GM23248 (cell line): ENCODE data around the gene ZNF592. TPM values are rescaled to one million over a fixed set of nuclear protein-coding genes. Genes with fewer than 3 reads are reported as not detected.

ENCODE experiments used
- DNase-seq: peaks from one replicate; pipeline ENCODE4 v3.0.0-alpha.2; 2015
- H2AFZ ChIP-seq: fragments of 200-600 bp; sonication (generic); 2 replicates; pipeline ENCODE4 v1.6.1; 2016; ENCODE audit warnings: antibody characterized with exemption
- H3F3A ChIP-seq: fragments of 200-600 bp; sonication (generic); 2 replicates; pipeline ENCODE4 v1.6.1; 2016; ENCODE audit warnings: mild to moderate bottlenecking, antibody characterized with exemption, mixed run types; ENCODE audit not compliant: insufficient read depth
- H3K27ac ChIP-seq: fragments of 200-600 bp; sonication (generic); 2 replicates; pipeline ENCODE4 v1.5.1; 2016; ENCODE audit warnings: mild to moderate bottlenecking
- H3K27me3 ChIP-seq: fragments of 200-600 bp; sonication (generic); replicated peaks from 2 replicates; pipeline ENCODE4 v1.6.1; 2016; ENCODE audit warnings: mild to moderate bottlenecking; ENCODE audit not compliant: insufficient read depth
- H3K36me3 ChIP-seq: fragments of 200-600 bp; sonication (generic); 2 replicates; pipeline ENCODE4 v1.6.1; 2016; ENCODE audit warnings: low read depth, mild to moderate bottlenecking
- H3K4me1 ChIP-seq: fragments of 200-600 bp; sonication (generic); 2 replicates; pipeline ENCODE4 v1.6.1; 2016; ENCODE audit warnings: mild to moderate bottlenecking; ENCODE audit not compliant: insufficient read depth
- H3K4me2 ChIP-seq: fragments of 200-600 bp; sonication (generic); one replicate; pipeline ENCODE4 v1.6.1; 2016; ENCODE audit warnings: mild to moderate bottlenecking; ENCODE audit not compliant: unreplicated experiment
- H3K4me3 ChIP-seq: fragments of 200-600 bp; sonication (generic); 2 replicates; pipeline ENCODE4 v1.5.1; 2016; ENCODE audit warnings: mild to moderate bottlenecking
- H3K79me2 ChIP-seq: fragments of 200-600 bp; sonication (generic); 2 replicates; pipeline ENCODE4 v1.6.1; 2016; ENCODE audit warnings: mild to moderate bottlenecking; ENCODE audit not compliant: insufficient read depth
- H3K9ac ChIP-seq: fragments of 200-600 bp; sonication (generic); 2 replicates; pipeline ENCODE4 v1.6.1; 2016; ENCODE audit warnings: mild to moderate bottlenecking
- H3K9me2 ChIP-seq: fragments of 200-600 bp; sonication (generic); 2 replicates; pipeline ENCODE4 v1.6.1; 2016; ENCODE audit warnings: mixed run types, mild to moderate bottlenecking, moderate library complexity; ENCODE audit not compliant: insufficient read depth
- H3K9me3 ChIP-seq: fragments of 200-600 bp; sonication (generic); one replicate; pipeline ENCODE4 v1.6.1; 2017; ENCODE audit warnings: low read depth
- H4K20me1 ChIP-seq: fragments of 200-600 bp; sonication (generic); 2 replicates; pipeline ENCODE4 v1.6.0; 2016; ENCODE audit not compliant: insufficient read depth
- EZH2 ChIP-seq: fragments of 200-600 bp; sonication (generic); IDR thresholded peaks from 2 replicates; pipeline ENCODE4 v1.6.1; 2018; ENCODE audit warnings: antibody characterized with exemption, mild to moderate bottlenecking; ENCODE audit not compliant: insufficient read depth, poor library complexity, severe bottlenecking
- EZH2phosphoT487 ChIP-seq: fragments of 200-600 bp; sonication (generic); IDR thresholded peaks from 2 replicates; pipeline ENCODE4 v1.6.1; 2018; ENCODE audit warnings: antibody characterized with exemption, moderate library complexity, mild to moderate bottlenecking, low read depth; ENCODE audit not compliant: insufficient read depth
- WGBS, 2 experiments: methylation state at CpG; one replicate each; pipeline ENCODE4 v1.1.6; 2015 to 2017; ENCODE audit warnings: low lambda C conversion rate in 2 of 2, low coverage in 1 of 2; ENCODE audit errors: missing lambda C conversion rate in 2 of 2; 5-methylcytosine and 5-hydroxymethylcytosine counted together
- in situ Hi-C: fragments of 300-500 bp; cut with MboI; formaldehyde crosslinking; loops from 2 replicates; pipeline ENCODE4 v1.15.0; 2020
- polyA plus RNA-seq: library from polyadenylated mRNA; unstranded; fragments of >200 nt; fragmentation: Nextera tagmentation; extraction: Ambion mirVana; gene quantifications from 2 replicates; pipeline ENCODE4 v1.2.1, GENCODE V29; 2016
- total RNA-seq: library from RNA; depleted of rRNA; stranded (reverse); fragments of >200 nt; shearing (Covaris generic); gene quantifications from 2 replicates; pipeline ENCODE4 v1.2.3, GENCODE V29; 2014

ZNF592 gene
- total and polyA plus RNA-seq, 2 experiments from 2014 or later = 7.4 to 9.8 TPM

- in situ Hi-C loops = no loop called here
- Histone ChIP-seq H3K9me3 (no peaks in the 10 kb centered on the region), H4K20me1 (no peaks in the 10 kb centered on the region), H3F3A (peaks cover 4% of the 10 kb centered on the region; the same call in 1 of the 2 replicates), H3K27me3 (no peaks in the 10 kb centered on the region), H3K4me1 (no peaks in the 10 kb centered on the region), H3K9me2 (no peaks in the 10 kb centered on the region), H3K36me3 (no peaks in the 10 kb centered on the region), H3K9ac (no peak overlapping the region), H3K27ac (no peak overlapping the region), H3K4me3 (no peak overlapping the region), H3K79me2 (no peaks in the 10 kb centered on the region), H2AFZ (no peak overlapping the region), H3K4me2 (no peak overlapping the region)
- TF ChIP-seq EZH2 (no peak), EZH2phosphoT487 (no peak)
- no peak for DNase-seq
- WGBS, 2 experiments = 82 to 86% methylated on average over 9 of the region's 9 CpGs
Observed at GRCh38 chr15:84827246-84827645, 78.9 kb downstream of the ZNF592 start.

DNA sequence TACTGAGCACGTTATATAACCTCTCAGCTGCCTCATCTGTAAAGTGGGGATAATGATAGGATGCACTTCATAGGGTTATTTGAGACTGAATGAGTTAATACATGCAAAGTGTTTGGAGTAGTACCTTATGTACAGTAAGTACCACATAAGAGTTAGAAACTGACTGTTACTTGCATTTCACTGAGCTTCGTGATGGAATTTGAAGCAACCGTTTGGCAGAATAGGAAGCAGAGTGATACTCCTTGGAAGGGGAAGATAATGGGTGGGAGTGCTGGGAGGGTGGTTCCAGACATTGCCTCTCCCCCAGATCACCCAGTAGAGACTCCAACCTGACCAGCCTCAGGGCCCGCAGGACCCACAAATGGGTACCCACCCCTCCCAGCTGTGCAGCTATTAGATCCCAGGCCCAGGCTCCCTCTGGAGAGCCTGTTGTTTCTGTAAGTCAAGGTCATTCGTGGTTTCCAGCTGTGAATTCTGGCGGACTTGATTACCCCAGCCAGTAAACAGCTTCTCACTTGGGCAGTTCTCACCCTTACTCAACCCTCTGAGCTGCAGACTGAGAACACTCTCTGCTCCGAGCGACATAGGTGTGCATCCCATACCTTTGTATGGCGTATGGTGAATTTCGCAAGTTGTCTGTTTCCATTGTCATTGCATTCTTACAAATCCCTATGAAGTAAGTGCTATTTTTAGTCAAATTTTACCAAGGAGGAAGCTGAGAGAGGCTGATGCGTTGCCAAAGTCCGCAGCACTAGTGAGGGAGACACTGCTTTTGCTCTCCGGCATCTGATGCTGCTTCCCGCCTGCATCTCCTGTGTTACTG lies 79.9 kb downstream of the ZNF592 start:
- Histone ChIP-seq H3K27ac (no peak overlapping the region), H3K4me3 (no peak overlapping the region), H3K4me1 (no peaks in the 10 kb centered on the region), H3K4me2 (no peak overlapping the region), H3K9me3 (no peaks in the 10 kb centered on the region), H2AFZ (no peak overlapping the region), H4K20me1 (no peaks in the 10 kb centered on the region), H3K27me3 (no peaks in the 10 kb centered on the region), H3F3A (peaks cover 4% of the 10 kb centered on the region; the same call in 1 of the 2 replicates), H3K79me2 (no peaks in the 10 kb centered on the region), H3K36me3 (no peaks in the 10 kb centered on the region), H3K9ac (no peak overlapping the region), H3K9me2 (no peaks in the 10 kb centered on the region)
- in situ Hi-C loops = no loop called here
- TF ChIP-seq EZH2 (no peak), EZH2phosphoT487 (no peak)
- WGBS, 2 experiments = 78% methylated on average over 14 of the region's 14 CpGs
- DNase-seq = no peak

- H3F3A ChIP-seq = no peaks in the 10 kb centered on the region
- no peak overlapping the region for H3K9ac ChIP-seq
- H3K27ac ChIP-seq = no peak overlapping the region
- TF ChIP-seq EZH2phosphoT487 = no peak
- TF ChIP-seq EZH2 = no peak
- no peak for DNase-seq
- no peaks in the 10 kb centered on the region for H3K27me3 ChIP-seq
- H3K79me2 ChIP-seq = no peaks in the 10 kb centered on the region
- 89 to 93% methylated on average over 8 of the region's 8 CpGs for WGBS, 2 experiments
- no peaks in the 10 kb centered on the region for H4K20me1 ChIP-seq
- no peaks in the 10 kb centered on the region for H3K36me3 ChIP-seq
- H2AFZ ChIP-seq = no peak overlapping the region
- no peaks in the 10 kb centered on the region for H3K9me3 ChIP-seq
- no peaks in the 10 kb centered on the region for H3K4me1 ChIP-seq
- in situ Hi-C loops = no loop called here
- H3K4me2 ChIP-seq = no peak overlapping the region
- H3K4me3 ChIP-seq = no peak overlapping the region
- H3K9me2 ChIP-seq = no peaks in the 10 kb centered on the region
Observed at GRCh38 chr15:84829428-84829827, 81.0 kb downstream of the ZNF592 start.

GRCh38 chr15:84830036-84830435 lies 81.6 kb downstream of the ZNF592 start:
- Histone ChIP-seq H4K20me1 (no peaks in the 10 kb centered on the region), H3K27me3 (no peaks in the 10 kb centered on the region), H3K36me3 (no peaks in the 10 kb centered on the region), H3K79me2 (no peaks in the 10 kb centered on the region), H3K9me3 (no peaks in the 10 kb centered on the region), H3K9ac (no peak overlapping the region), H3K27ac (no peak overlapping the region), H3K4me2 (no peak overlapping the region), H3K9me2 (no peaks in the 10 kb centered on the region), H3K4me3 (no peak overlapping the region), H3F3A (no peaks in the 10 kb centered on the region), H3K4me1 (no peaks in the 10 kb centered on the region), H2AFZ (no peak overlapping the region)
- TF ChIP-seq EZH2 = no peak
- TF ChIP-seq EZH2phosphoT487 = no peak
- no peak for DNase-seq
- 51 to 58% methylated on average over 2 of the region's 2 CpGs for WGBS, 2 experiments
- in situ Hi-C loops = no loop called here
